ENCODE measurements around the gene PRKCA.

Gene PRKCA

GRCh38 chr17:66523378-66524200, 221.2 kb downstream of the PRKCA start:
- DNase-seq, result no peak

- DNase-seq, result no peak
Observed at GRCh38 chr17:66524877-66525276, 222.5 kb downstream of the PRKCA start.

DNA sequence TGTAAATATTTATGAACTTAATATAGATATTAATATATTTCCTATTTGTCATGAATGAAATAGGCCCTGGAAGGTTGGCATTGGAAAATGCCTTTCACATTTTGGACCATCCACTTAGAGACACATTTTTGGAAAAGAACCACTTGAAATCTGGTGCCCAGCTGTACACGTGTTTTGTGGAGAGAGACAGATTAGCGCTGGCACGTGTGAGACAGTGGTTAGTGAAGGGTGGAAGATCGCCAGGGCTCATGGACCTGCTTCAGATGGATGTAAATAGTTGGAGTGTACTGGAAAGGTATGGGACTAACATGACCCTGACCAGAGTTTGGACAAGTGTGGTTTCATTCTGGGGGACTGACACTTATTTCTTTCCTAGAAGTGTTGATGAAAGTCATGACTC, 222.9 kb downstream of the PRKCA start:
- DNase-seq, result no peak

DNA sequence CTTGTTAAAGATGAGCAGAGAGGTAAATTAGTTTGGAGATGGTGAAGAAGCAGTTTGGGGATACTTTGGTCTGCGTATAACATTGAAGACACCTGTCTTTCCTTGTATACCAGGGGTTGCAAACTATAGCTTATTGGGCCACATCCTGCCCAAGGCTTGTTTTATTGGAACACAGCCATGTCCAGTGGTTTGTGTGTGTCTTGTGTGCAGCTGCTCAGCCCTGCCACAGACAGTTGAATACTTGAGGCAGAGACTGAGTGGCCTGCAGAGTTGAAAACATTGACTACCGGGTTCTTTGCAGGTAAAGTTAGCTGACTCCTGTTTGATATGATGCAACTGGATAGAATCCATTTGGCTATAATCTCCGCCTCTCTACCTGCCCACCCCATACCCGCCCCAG, 224.4 kb downstream of the PRKCA start:
- no peak for DNase-seq

- DNase-seq, result no peak
Observed at GRCh38 chr17:66527335-66527734, 224.9 kb downstream of the PRKCA start.

DNA sequence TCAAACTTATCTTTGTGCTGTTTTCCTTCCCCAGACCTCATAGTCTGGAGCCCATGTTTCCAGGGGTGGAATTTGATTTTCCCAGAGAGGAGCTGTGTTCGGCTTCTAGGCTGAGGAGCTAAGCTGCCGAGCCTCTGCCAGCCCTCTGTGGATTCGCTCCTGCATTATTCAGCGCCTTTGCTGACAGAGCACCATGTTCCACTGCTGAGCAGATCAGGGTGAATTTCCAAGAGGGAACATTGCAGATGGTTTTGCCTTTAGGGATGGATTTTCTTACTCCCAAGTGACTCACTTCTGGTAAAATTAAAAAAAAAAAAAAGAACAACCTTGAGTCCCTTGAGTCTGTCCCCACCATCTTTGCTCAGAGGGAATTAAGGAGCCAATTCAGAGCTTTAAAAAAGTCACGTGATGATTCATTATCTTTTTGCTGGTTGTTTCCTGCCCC, 229.5 kb downstream of the PRKCA start:
- DNase-seq, result no peak

DNA sequence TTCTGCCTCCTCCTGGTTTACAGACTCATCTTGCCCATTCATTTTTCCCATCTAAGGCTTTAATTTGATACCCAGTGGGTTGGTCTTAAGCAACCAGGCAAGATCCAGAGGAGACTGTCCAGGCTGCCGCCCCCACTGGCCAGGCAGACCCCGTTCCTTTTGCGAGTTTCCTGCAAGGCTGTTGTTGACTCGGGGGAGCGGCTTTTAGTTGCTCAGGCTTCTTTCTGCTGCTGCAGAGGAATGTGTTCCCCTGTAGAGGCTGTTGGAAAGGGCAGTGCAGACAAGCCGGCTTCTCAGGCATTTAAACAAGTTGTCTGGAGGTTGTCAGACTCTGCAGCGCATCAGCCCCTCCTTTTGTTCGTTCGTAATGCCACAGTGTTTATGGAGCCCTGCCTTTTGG, 231.2 kb downstream of the PRKCA start:
- no peak for DNase-seq

DNA sequence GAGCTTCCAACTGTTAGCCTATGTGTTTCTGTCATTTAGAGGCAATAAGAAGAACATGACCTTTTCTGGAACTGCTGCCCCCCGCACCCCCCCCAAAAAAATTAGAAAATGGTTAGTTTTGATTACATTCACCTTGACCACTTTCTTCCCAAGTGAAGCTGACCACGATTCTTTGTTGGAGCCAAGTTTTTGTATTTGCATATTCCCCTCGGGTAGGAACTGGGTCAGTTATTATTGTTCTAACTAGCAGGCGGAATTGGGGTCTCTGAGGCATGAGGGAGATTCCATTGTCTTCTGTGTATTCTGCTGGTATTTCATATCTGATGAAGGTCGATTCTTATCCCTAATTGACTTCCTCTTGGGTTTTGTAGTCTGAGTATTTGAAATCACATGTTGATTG, 231.6 kb downstream of the PRKCA start:
- no peak for DNase-seq

DNA sequence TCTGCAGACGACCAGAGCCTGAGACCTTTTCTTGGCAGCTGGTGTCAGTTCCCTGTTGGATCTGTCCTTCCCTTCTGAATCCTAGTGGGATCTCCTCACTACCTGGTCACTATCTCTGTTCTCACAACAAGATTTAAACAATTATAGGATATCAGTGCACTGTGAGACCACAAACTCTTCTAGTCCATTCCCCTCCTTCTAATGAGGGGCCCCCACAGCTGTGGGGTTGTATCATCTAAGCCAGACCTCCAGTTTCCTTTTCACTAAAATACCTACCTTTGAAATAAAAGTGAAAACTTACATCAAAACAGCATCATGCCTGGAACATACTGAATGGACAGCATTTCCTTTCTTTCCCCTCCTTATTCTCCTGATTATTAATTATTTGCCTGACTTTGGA, 233.2 kb downstream of the PRKCA start:
- DNase-seq, result no peak

DNA sequence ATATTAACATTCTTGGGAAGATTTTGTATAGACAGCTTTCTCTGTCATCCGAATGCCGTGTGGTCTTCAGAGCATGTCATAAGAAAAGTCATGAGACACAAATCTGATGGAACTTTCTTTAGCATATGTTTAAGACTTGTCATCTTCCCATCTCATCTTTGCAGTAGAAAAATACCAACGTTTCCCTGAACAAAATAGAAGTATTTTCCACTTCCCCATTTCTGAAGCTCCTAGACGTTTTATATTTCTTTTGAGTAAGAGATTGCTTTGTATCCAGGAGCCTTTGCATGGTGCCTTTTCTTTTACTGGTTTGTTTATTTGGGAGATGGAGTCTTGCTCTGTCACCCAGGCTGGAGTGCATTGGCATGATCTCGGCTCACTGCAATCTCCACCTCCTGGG, 235.1 kb downstream of the PRKCA start:
- no peak for DNase-seq

GRCh38 chr17:66538776-66539175, 236.4 kb downstream of the PRKCA start:
- no peak for DNase-seq

GRCh38 chr17:66540131-66540781, 237.8 kb downstream of the PRKCA start:
- no peak for DNase-seq

GRCh38 chr17:66541461-66542128, 239.2 kb downstream of the PRKCA start:
- no peak for DNase-seq

- no peak for DNase-seq
Observed at GRCh38 chr17:66542129-66542966, 239.9 kb downstream of the PRKCA start.

DNA sequence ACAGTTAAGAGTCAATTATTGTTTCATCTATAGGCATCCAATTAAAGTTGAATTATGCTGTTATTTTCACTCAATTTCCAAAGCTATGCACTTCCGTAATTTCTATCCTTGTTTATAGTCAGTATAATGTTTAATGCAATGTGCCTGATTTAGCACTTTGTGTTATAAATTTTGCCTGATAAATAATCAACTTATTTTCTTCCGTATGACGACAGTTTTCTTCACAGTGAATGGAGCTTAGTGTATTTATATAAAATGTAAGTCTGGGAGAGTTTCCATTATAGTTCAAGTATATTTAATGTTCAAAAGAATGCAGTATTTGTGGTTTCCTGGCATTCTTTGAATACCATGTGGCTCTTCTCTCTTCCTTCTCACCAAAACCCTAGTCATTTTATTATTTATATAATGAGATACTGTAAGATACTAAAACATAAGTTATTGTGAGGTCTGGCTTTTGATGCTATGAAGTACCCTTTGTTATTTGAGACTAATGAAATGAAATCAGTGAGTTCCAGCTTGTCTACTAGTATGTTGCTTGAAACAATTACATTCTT, 240.6 kb downstream of the PRKCA start:
- DNase-seq, result no peak

DNA sequence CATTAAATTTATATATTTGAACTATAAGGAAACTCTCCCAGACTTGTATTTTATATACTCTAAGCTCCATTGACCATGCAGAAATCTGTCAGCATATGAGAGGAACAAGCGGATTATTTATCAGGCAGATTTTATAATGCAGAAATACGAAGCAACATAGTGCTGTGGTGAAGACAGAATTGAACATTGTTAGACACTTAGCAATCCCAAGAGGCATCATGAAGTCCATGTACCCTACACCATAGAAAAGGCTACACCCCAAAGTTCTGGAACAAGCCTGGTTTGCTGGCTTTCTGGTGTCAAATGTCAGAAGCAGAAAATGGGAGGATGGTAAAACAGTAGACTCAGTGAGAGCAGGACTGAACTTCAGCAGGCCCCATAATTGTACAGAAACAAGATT, 241.1 kb downstream of the PRKCA start:
- DNase-seq, result no peak

DNA sequence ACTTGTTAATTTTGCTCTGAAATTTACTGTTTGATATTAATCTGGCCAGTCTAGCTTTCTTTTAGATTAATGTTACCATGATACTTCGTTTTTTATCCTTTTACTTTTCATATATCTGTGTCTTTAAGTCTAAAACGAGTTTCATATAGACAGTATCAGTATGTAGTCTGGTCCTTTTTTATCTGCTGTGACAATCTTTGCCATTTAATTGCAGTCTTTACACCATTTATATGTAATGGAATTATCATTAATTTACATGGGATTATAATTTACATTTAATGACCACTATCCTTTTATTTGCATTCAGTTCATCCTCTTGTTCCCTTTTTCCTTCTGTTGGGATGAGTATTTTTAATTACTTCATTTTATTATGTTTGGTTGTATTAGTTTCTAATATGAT, 243.5 kb downstream of the PRKCA start:
- DNase-seq, result no peak

DNA sequence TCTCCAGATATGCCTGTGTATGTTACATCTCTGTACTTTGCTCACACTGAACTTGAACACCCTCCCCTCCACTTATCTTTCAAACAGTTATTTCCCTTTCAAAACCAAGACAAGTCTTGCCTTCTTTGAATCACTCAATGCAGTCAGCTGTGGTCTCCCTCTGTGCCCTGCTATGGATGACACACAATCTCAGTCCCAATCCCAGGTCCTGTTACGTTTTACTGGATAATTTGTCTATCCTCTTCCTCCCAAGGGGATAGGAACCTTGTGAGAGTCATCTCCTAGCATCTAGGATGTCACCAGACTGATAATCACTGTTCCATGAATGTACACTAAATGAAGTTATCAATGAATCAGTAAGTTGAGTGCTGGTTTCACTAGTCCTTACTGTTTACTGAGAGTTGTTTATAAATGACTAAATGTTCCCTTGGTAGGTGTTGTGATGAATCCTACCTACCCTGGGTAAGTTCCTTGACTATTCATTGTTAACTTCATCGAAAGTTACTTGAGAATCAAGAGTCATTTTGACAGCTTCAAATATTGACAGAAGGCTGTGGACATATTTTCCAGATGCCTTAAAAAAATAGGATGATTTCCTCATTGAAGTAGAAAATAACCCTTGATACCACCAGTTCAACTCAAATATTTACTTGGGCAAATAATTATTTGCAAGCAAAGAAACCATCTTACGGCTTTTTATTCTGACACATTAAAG, 244.9 kb downstream of the PRKCA start:
- DNase-seq, result no peak

- DNase-seq, result no peak
Observed at GRCh38 chr17:66548158-66548557, 245.7 kb downstream of the PRKCA start.

DNA sequence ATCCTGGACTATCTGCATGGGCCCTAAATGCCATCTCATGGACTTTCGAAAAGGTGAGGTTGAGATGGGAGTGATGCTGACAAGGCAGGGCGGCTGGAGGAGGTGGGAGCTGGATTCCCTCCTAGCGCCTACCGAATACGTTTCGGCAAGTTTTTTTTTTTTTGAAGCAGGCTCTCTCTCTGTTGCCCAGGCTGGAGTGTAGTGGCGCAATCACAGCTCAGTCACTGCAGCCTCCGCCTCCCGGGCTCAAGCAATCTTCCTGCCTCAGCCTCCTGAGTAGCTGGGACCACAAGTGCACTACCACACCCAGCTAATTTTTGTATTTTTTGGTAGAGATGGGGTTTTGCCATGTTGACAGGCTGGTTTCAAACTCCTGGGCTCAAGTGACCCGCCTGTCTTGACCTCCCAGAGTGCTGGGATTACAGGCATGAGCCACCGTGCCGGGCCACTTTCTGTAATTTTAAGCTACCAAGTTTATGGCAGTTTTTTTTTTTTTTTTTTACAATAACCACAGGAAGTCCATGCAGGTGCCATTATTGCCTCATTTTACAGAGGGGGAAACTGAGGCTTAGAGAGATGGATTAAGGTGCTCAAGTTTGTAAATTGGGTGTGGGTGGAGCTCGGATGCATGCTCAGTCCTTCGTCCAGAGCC, 246.4 kb downstream of the PRKCA start:
- DNase-seq, result no peak

GRCh38 chr17:66549311-66549704, 246.9 kb downstream of the PRKCA start:
- no peak for DNase-seq

Data from NCI-H1092 (cell line).